H9 (cell line): ENCODE results near the gene KRT13. TPM values are rescaled to one million over a fixed set of nuclear protein-coding genes. Genes with fewer than 3 reads are reported as not detected.

Experiments
- DNase-seq: peaks from one replicate; pipeline ENCODE4 v3.0.0-alpha.2; 2017
- H2AFZ ChIP-seq: one replicate; pipeline ENCODE4 v1.6.1; 2013; ENCODE audit warnings: mild to moderate bottlenecking, low read length, control low read depth, moderate library complexity
- H2AK5ac ChIP-seq: 2 replicates; pipeline ENCODE4 v1.6.1; 2013; ENCODE audit warnings: low read length, control low read depth, mixed read lengths; ENCODE audit not compliant: insufficient read length
- H2BK120ac ChIP-seq: one replicate; pipeline ENCODE4 v1.6.1; 2013; ENCODE audit warnings: low read depth, mild to moderate bottlenecking, low read length, control low read depth, inconsistent platforms; ENCODE audit not compliant: poor library complexity, severe bottlenecking
- H2BK12ac ChIP-seq: 2 replicates; pipeline ENCODE4 v1.6.1; 2013; ENCODE audit warnings: low read length, control low read depth, mixed read lengths, low read depth; ENCODE audit not compliant: insufficient read length
- H2BK15ac ChIP-seq: 2 replicates; pipeline ENCODE4 v1.6.1; 2013; ENCODE audit warnings: low read depth, low read length, control low read depth
- H2BK20ac ChIP-seq: one replicate; pipeline ENCODE4 v1.6.1; 2013; ENCODE audit warnings: low read depth, mild to moderate bottlenecking, low read length, control low read depth, inconsistent platforms; ENCODE audit not compliant: poor library complexity, severe bottlenecking
- H2BK5ac ChIP-seq: 2 replicates; pipeline ENCODE4 v1.6.1; 2013; ENCODE audit warnings: low read length, control low read depth, mixed read lengths; ENCODE audit not compliant: insufficient read length
- H3K14ac ChIP-seq: 2 replicates; pipeline ENCODE4 v1.6.1; 2013; ENCODE audit warnings: low read length, control low read depth; ENCODE audit not compliant: insufficient read depth
- H3K18ac ChIP-seq: 2 replicates; pipeline ENCODE4 v1.6.1; 2013; ENCODE audit warnings: low read depth, mild to moderate bottlenecking, mixed read lengths, low read length, control low read depth; ENCODE audit not compliant: insufficient read length
- H3K23ac ChIP-seq: 2 replicates; pipeline ENCODE4 v1.6.1; 2013; ENCODE audit warnings: low read length, control low read depth, mixed read lengths, low read depth; ENCODE audit not compliant: insufficient read length
- H3K23me2 ChIP-seq: 2 replicates; pipeline ENCODE4 v1.6.1; 2013; ENCODE audit warnings: low read depth, mild to moderate bottlenecking, mixed read lengths, low read length, control low read depth; ENCODE audit not compliant: insufficient read length, poor library complexity, severe bottlenecking
- H3K27ac ChIP-seq: 2 replicates; pipeline ENCODE4 v1.5.1; 2013; ENCODE audit warnings: low read length, control low read depth, mixed read lengths, low read depth; ENCODE audit not compliant: insufficient read length
- H3K27me3 ChIP-seq: 2 replicates; pipeline ENCODE4 v1.6.1; 2013; ENCODE audit warnings: low read length, control low read depth, inconsistent platforms; ENCODE audit not compliant: insufficient read depth
- H3K4ac ChIP-seq: 2 replicates; pipeline ENCODE4 v1.6.1; 2013; ENCODE audit warnings: low read depth, mild to moderate bottlenecking, control low read depth, inconsistent platforms, low read length, moderate library complexity
- H3K4me1 ChIP-seq: 2 replicates; pipeline ENCODE4 v1.6.1; 2013; ENCODE audit warnings: low read length, control low read depth, inconsistent platforms; ENCODE audit not compliant: insufficient read depth
- H3K4me2 ChIP-seq: 2 replicates; pipeline ENCODE4 v1.6.1; 2013; ENCODE audit warnings: low read length, control low read depth, mixed read lengths; ENCODE audit not compliant: insufficient read length, insufficient read depth
- H3K56ac ChIP-seq: 2 replicates; pipeline ENCODE4 v1.6.1; 2013; ENCODE audit warnings: low read depth, mild to moderate bottlenecking, mixed read lengths, low read length, control low read depth; ENCODE audit not compliant: insufficient read length
- H3K79me1 ChIP-seq: 2 replicates; pipeline ENCODE4 v1.6.1; 2013; ENCODE audit warnings: low read depth, mild to moderate bottlenecking, moderate library complexity, low read length, control low read depth, inconsistent platforms; ENCODE audit not compliant: insufficient read depth, poor library complexity, severe bottlenecking
- H3K79me2 ChIP-seq: 2 replicates; pipeline ENCODE4 v1.6.1; 2013; ENCODE audit warnings: low read length, control low read depth, inconsistent platforms; ENCODE audit not compliant: insufficient read depth
- H3K9ac ChIP-seq: 2 replicates; pipeline ENCODE4 v1.6.1; 2013; ENCODE audit warnings: low read length, control low read depth, mixed read lengths; ENCODE audit not compliant: insufficient read length; ENCODE audit errors: extremely low read depth
- H3K9me3 ChIP-seq: one replicate; pipeline ENCODE4 v1.6.1; 2013; ENCODE audit warnings: low read depth, low read length, inconsistent platforms; ENCODE audit not compliant: control insufficient read depth
- H3T11ph ChIP-seq: one replicate; pipeline ENCODE4 v1.6.1; 2013; ENCODE audit warnings: mild to moderate bottlenecking, low read length, control low read depth, inconsistent platforms
- H4K20me1 ChIP-seq: one replicate; pipeline ENCODE4 v1.6.1; 2013; ENCODE audit not compliant: control insufficient read depth, insufficient read length, insufficient read depth
- H4K5ac ChIP-seq: 2 replicates; pipeline ENCODE4 v1.6.1; 2013; ENCODE audit warnings: low read depth, mild to moderate bottlenecking, mixed read lengths, low read length, control low read depth; ENCODE audit not compliant: insufficient read length
- H4K8ac ChIP-seq: replicated peaks from 2 replicates; pipeline ENCODE4 v1.6.1; 2013; ENCODE audit warnings: low read length, control low read depth, mixed read lengths, low read depth; ENCODE audit not compliant: insufficient read length
- H4K91ac ChIP-seq: 2 replicates; pipeline ENCODE4 v1.6.1; 2013; ENCODE audit warnings: low read depth, mild to moderate bottlenecking, moderate library complexity, mixed read lengths, low read length, control low read depth; ENCODE audit not compliant: insufficient read length
- H3K27ac Mint-ChIP-seq, 3 experiments: 2 replicates in 2 of 3; 3 replicates in 1 of 3; pipeline ENCODE4 v1.8.0; 2020 to 2021; ENCODE audit warnings: mixed read lengths in 3 of 3, mild to moderate bottlenecking in 1 of 3, moderate library complexity in 1 of 3
- H3K27me3 Mint-ChIP-seq: 2 replicates; pipeline ENCODE4 v1.8.0; 2021; ENCODE audit warnings: low read depth, mild to moderate bottlenecking, moderate library complexity, mixed read lengths
- H3K36me3 Mint-ChIP-seq, 3 experiments: 2 replicates in 2 of 3; 3 replicates in 1 of 3; pipeline ENCODE4 v1.8.0; 2020 to 2021; ENCODE audit warnings: low read depth in 3 of 3, mixed read lengths in 3 of 3; ENCODE audit not compliant: insufficient read depth in 1 of 3
- H3K4me1 Mint-ChIP-seq, 2 experiments: 2 replicates each; pipeline ENCODE4 v1.8.0; 2020; ENCODE audit warnings: mixed read lengths in 2 of 2
- H3K4me3 Mint-ChIP-seq, 2 experiments: 2 replicates in 1 of 2; 3 replicates in 1 of 2; pipeline ENCODE4 v1.8.0; 2020 to 2021; ENCODE audit warnings: mild to moderate bottlenecking in 2 of 2, mixed read lengths in 2 of 2, moderate library complexity in 1 of 2
- H3K9me3 Mint-ChIP-seq, 2 experiments: 2 replicates in 1 of 2; 3 replicates in 1 of 2; pipeline ENCODE4 v1.8.0; 2020; ENCODE audit warnings: mild to moderate bottlenecking in 2 of 2, mixed read lengths in 2 of 2, moderate library complexity in 1 of 2
- CTCF ChIP-seq: fragments of 200-600 bp; sonication (generic); conservative IDR thresholded peaks from 3 replicates; pipeline ENCODE4 v1.8.0; 2021; ENCODE audit warnings: antibody characterized with exemption, mild to moderate bottlenecking
- WGBS: extraction: QIAGEN DNeasy Blood & Tissue Kit; methylation state at CpG from one replicate; pipeline ENCODE4 v1.1.7; 2013; ENCODE audit warnings: missing lambda C conversion rate, low lambda C conversion rate, mixed read lengths; ENCODE audit not compliant: insufficient read length; ENCODE audit errors: extremely low coverage; 5-methylcytosine and 5-hydroxymethylcytosine counted together
- total RNA-seq: library from RNA; stranded (reverse); gene quantifications from 2 replicates; pipeline ENCODE4 v1.2.1, GENCODE V29; 2021

Gene KRT13
- total RNA-seq, 1 experiment from 2014 or later: not detected

GRCh38 chr17:41452281-41452680, 53.1 kb downstream of the KRT13 start:
- no CpG with 5 or more reads among the region's 4 CpGs for WGBS
- H3T11ph ChIP-seq: no peak overlapping the region
- no peak for DNase-seq

More at GRCh38 chr17:41452281-41452680, 53.1 kb downstream of the KRT13 start:
- Mint-ChIP-seq H3K9me3 (peaks cover 3 to 13% of the 10 kb centered on the region in 2 experiments), H3K4me1 (no peaks in the 10 kb centered on the region), H3K27me3 (peaks cover 10% of the 10 kb centered on the region), H3K36me3 (no peaks in the 10 kb centered on the region; a peak in 4 of 7 replicates), H3K4me3 (no peak overlapping the region), H3K27ac (no peak overlapping the region)
- no peaks in the 10 kb centered on the region for H3K27me3 ChIP-seq
- H3K79me1 ChIP-seq: no peaks in the 10 kb centered on the region
- no peak overlapping the region for H3K4ac ChIP-seq
- no peak overlapping the region for H4K91ac ChIP-seq
- H3K23me2 ChIP-seq: no peaks in the 10 kb centered on the region
- peaks cover 12% of the 10 kb centered on the region for H3K9me3 ChIP-seq
- H2BK20ac ChIP-seq: no peak overlapping the region
- no peak overlapping the region for H4K5ac ChIP-seq
- no peak overlapping the region for H3K56ac ChIP-seq
- no peak overlapping the region for H3K23ac ChIP-seq
- H4K8ac ChIP-seq: no peak overlapping the region
- no peak overlapping the region for H3K4me2 ChIP-seq
- no peak overlapping the region for H2AK5ac ChIP-seq
- no peaks in the 10 kb centered on the region for H3K79me2 ChIP-seq
- H2BK12ac ChIP-seq: no peak overlapping the region
- H2BK5ac ChIP-seq: no peak overlapping the region
- H3K9ac ChIP-seq: no peak overlapping the region
- H2BK120ac ChIP-seq: no peak overlapping the region
- no peaks in the 10 kb centered on the region for H4K20me1 ChIP-seq
- no peak overlapping the region for H2BK15ac ChIP-seq
- H3K18ac ChIP-seq: no peak overlapping the region
- no peak overlapping the region for H2AFZ ChIP-seq
- H3K14ac ChIP-seq: no peak overlapping the region
- H3K4me1 ChIP-seq: no peaks in the 10 kb centered on the region
- no peak overlapping the region for H3K27ac ChIP-seq
- TF ChIP-seq CTCF: no peak
